ENCODE data around the gene ABCA7.
"Not testable (repeated sequence)": the region's sequence is repeated elsewhere in the genome, so short reads cannot be mapped to it uniquely, and the experiment has no call there.

Gene ABCA7

DNA sequence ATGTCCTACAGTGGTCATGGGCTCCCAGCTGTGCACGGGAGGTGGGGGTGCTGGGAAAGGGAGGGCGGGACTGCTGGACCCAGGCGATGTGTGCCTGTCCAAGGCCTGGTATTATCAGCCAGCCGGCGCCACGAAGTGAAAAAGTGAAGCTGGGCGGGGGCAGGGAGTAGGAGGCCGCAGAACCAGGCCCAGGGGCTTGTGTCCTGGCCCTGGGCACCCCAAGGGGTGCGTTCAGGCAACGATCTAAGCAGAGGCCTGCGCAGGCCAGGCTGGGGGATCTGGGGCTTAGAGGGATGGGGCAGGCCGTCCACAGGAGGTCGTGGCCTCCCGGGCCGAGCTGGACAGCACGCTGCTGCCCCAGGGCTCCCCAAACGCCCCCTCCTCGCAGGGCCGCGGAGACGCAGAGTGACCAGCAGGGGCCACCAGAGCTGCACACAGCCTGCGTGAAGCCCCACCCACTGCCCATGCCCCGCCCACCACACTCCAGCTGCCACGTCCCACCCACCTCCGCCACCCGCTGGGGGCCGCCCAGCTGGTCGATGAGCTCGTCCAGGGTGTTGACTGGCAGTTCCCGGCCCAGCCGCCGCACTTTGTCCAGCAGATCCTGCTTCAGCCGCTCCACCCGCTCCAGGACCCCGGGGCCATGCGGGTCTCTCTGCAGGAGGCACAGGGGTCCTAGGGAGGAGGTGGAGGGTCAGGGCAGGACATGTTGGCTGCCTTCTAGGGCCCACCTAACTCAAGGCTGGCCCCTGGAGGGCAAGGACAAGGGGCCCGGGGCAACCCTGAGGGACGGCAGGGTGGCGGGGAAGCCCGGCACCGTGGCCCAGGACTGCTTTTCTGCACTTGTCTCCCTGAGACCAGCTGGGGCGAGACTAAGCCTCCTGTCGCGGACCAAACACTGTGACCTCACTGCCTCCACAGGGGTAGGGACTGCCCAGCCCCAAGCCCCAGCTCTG lies 73.4 kb downstream of the ABCA7 start:
- H3K36me3 ChIP-seq (ENCODE audit: insufficient read depth, low read length): peaks cover 28% of the 10 kb centered on the region
- no peak overlapping the region for H2AFZ ChIP-seq (ENCODE audit: low read depth, low read length)
- no peak overlapping the region for H3K4me3 ChIP-seq (ENCODE audit: low read length)
- no peaks in the 10 kb centered on the region for H3K9me3 ChIP-seq (ENCODE audit: low read length)
- H3K4me1 ChIP-seq (ENCODE audit: insufficient read depth, low read length): peaks cover 3% of the 10 kb centered on the region
- H3K27me3 ChIP-seq (ENCODE audit: insufficient read depth, low read length): no peaks in the 10 kb centered on the region

DNA sequence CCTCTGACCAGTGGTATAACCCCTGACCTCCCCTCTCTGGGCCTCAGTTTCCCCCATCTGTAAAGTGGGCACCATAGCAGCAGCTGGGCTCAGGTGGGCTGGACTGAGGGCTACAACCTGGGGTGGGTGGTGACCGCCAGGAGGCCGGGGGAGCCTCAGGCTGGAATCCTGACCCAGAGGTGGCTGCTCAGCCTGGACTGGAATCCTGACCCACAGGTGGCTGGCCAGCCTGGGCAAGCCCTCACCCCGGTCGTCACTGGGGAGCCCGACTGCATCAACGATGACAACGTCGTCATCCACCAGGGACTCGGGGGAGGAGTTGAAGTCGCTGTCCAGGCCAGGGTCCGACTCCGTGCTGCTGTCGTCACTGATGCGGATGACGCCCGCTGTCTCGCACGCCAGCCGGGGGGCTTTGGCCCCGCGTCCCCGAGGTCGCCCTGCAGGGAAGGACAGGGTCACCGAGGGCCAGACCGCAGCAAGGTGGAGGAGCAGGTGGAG lies 74.1 kb downstream of the ABCA7 start:
- Histone ChIP-seq H3K9me3 (ENCODE audit: low read length) (no peaks in the 10 kb centered on the region), H3K27me3 (ENCODE audit: insufficient read depth, low read length) (no peaks in the 10 kb centered on the region)

DNA sequence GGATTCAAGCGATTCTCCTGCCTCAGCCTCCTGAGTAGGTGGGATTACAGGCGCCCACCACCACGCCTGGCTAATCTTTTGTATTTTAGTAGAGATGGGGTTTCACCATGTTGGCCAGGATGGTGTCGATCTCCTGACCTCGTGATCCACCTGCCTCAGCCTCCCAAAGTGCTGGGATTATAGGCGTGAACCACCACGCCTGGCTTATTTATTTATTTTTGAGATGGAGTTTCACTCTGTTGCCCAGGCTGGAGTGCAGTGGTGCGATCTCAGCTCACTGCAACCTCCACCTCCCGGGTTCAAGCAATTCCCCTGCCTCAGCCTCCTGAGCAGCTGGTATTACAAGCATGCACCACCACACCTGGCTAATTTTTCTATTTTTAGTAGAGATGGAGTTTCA lies 74.8 kb downstream of the ABCA7 start:
- H3K27me3 ChIP-seq (ENCODE audit: insufficient read depth, low read length); H3K4me1 ChIP-seq (ENCODE audit: insufficient read depth, low read length); H2AFZ ChIP-seq (ENCODE audit: low read depth, low read length); H3K4me3 ChIP-seq (ENCODE audit: low read length); H3K9me3 ChIP-seq (ENCODE audit: low read length): not testable (repeated sequence)
- peaks cover 33% of the 10 kb centered on the region for H3K36me3 ChIP-seq (ENCODE audit: insufficient read depth, low read length)

More for the DNA sequence above, 74.1 kb downstream of the ABCA7 start:
- peaks cover 28% of the 10 kb centered on the region for H3K36me3 ChIP-seq (ENCODE audit: insufficient read depth, low read length)
- H2AFZ ChIP-seq (ENCODE audit: low read depth, low read length): no peak overlapping the region
- H3K4me3 ChIP-seq (ENCODE audit: low read length): no peak overlapping the region
- peaks cover 3% of the 10 kb centered on the region for H3K4me1 ChIP-seq (ENCODE audit: insufficient read depth, low read length)
